B cell (primary cell): ENCODE results near the gene RAB3IL1.

ENCODE experiments used
- CTCF ChIP-seq: fragments of 200-600 bp; IDR thresholded peaks from one replicate; pipeline ENCODE4 v1.8.0; 2022; ENCODE audit warnings: antibody characterized with exemption, mild to moderate bottlenecking
- EZH2 ChIP-seq: IDR thresholded peaks from 2 replicates; pipeline ENCODE4 v1.6.1; 2012; ENCODE audit warnings: borderline replicate concordance, low read depth, mild to moderate bottlenecking, moderate library complexity, low read length; ENCODE audit not compliant: insufficient read depth, poor library complexity, severe bottlenecking

- TF ChIP-seq CTCF (no peak), EZH2 (no peak)
Observed at GRCh38 chr11:61879152-61879551, 38.2 kb downstream of the RAB3IL1 start.
